ENCODE data around the gene FHL5.

Gene FHL5

DNA sequence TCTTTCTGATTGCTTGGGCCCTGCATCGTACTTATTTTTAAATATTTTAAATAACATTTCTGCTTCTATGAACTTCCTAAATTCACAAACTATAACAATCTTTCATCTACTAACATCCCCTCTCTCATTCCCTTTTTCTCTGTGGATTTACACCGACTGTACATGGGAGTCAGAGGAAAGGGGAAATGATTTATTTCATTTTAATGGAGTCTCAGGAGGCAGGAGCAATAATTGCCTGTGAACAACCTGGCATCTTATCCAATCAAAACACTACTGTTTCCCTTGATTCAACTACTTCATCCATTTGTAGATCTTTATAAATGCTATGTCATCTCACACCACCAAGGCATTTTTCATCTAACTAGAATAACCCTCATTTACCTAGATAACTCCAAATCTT, 89.6 kb downstream of the FHL5 start:
- no peaks in the 10 kb centered on the region for H4K20me1 ChIP-seq (ENCODE audit: insufficient read depth)
- H3K36me3 ChIP-seq (ENCODE audit: insufficient read depth), result no peaks in the 10 kb centered on the region
- no peak overlapping the region for H2AFZ ChIP-seq (ENCODE audit: low read depth)
- no peak overlapping the region for H3K27ac ChIP-seq
- no peaks in the 10 kb centered on the region for H3K27me3 ChIP-seq (ENCODE audit: insufficient read depth, low read depth)
- no peak overlapping the region for H3K4me2 ChIP-seq
- TF ChIP-seq, protein P1, sequence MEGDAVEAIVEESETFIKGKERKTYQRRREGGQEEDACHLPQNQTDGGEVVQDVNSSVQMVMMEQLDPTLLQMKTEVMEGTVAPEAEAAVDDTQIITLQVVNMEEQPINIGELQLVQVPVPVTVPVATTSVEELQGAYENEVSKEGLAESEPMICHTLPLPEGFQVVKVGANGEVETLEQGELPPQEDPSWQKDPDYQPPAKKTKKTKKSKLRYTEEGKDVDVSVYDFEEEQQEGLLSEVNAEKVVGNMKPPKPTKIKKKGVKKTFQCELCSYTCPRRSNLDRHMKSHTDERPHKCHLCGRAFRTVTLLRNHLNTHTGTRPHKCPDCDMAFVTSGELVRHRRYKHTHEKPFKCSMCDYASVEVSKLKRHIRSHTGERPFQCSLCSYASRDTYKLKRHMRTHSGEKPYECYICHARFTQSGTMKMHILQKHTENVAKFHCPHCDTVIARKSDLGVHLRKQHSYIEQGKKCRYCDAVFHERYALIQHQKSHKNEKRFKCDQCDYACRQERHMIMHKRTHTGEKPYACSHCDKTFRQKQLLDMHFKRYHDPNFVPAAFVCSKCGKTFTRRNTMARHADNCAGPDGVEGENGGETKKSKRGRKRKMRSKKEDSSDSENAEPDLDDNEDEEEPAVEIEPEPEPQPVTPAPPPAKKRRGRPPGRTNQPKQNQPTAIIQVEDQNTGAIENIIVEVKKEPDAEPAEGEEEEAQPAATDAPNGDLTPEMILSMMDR (conservative IDR thresholded peaks at IDR 0.05; ENCODE audit: low read depth, low read length), result no peak
- no peaks in the 10 kb centered on the region for H3K79me2 ChIP-seq (ENCODE audit: insufficient read depth, low read depth)
- H3K9ac ChIP-seq, result no peak overlapping the region
- no peak overlapping the region for H3K4me3 ChIP-seq (IDR thresholded peaks at IDR 0.05; ENCODE audit: insufficient read depth, low read depth, low read length)
- H3K4me1 ChIP-seq (ENCODE audit: low read depth, poor library complexity, severe bottlenecking), result peaks cover 35% of the 10 kb centered on the region

DNA sequence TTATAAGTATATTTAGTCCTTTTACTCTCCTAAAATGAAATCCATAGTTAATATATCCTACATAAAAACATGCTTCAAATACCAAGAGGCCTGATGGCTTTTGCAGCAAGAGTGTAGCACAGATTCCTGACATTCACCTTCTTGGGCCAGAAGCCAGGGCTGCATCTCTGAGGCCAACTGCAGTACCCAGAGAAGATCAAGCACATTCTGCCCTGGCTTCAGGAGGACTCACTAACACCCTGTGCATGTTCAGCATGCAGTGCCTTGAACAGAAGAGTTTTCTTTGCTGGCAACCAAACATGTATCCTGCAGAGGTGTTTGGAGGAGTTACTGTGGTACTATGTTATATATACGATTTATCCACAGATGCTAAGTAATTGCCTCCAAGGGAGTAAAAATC, 90.3 kb downstream of the FHL5 start:
- H4K20me1 ChIP-seq (ENCODE audit: insufficient read depth), result no peaks in the 10 kb centered on the region
- peaks cover 36% of the 10 kb centered on the region for H3K4me1 ChIP-seq (ENCODE audit: low read depth, poor library complexity, severe bottlenecking)
- H3K79me2 ChIP-seq (ENCODE audit: insufficient read depth, low read depth), result no peaks in the 10 kb centered on the region
- TF ChIP-seq, protein P1 (conservative IDR thresholded peaks at IDR 0.05; ENCODE audit: low read depth, low read length), result no peak
- H3K4me3 ChIP-seq (IDR thresholded peaks at IDR 0.05; ENCODE audit: insufficient read depth, low read depth, low read length), result no peak overlapping the region
- no peak overlapping the region for H3K4me2 ChIP-seq
- no peak overlapping the region for H3K9ac ChIP-seq
- H3K36me3 ChIP-seq (ENCODE audit: insufficient read depth), result no peaks in the 10 kb centered on the region
- H3K27ac ChIP-seq, result no peak overlapping the region
- no peaks in the 10 kb centered on the region for H3K27me3 ChIP-seq (ENCODE audit: insufficient read depth, low read depth)
- H2AFZ ChIP-seq (ENCODE audit: low read depth), result no peak overlapping the region

DNA sequence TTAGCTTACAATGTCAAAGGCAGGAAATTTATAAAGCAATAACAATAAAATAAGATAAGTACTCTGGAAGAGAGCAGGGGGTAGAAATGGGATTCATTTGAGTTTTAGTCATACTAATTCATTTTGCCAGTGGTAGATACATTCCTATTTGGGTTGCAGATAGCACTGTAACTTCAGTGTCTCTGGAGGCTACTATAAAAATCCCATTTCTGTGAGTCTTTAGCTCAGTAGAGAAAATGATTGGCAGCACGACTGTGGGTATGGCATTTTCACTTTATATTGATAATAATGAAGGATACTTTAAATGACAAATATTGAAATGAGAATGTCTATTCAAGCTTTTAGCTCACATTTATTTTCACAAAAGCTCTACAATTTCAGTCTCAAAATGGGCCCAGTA, 93.6 kb downstream of the FHL5 start:
- TF ChIP-seq, protein P1 (conservative IDR thresholded peaks at IDR 0.05; ENCODE audit: low read depth, low read length), result no peak
- H3K4me1 ChIP-seq (ENCODE audit: low read depth, poor library complexity, severe bottlenecking), result peaks cover 36% of the 10 kb centered on the region
- H3K27ac ChIP-seq, result no peak overlapping the region
- no peak overlapping the region for H3K4me3 ChIP-seq (IDR thresholded peaks at IDR 0.05; ENCODE audit: insufficient read depth, low read depth, low read length)
- no peaks in the 10 kb centered on the region for H4K20me1 ChIP-seq (ENCODE audit: insufficient read depth)
- H3K4me2 ChIP-seq, result no peak overlapping the region
- no peaks in the 10 kb centered on the region for H3K27me3 ChIP-seq (ENCODE audit: insufficient read depth, low read depth)
- H3K36me3 ChIP-seq (ENCODE audit: insufficient read depth), result no peaks in the 10 kb centered on the region
- H3K79me2 ChIP-seq (ENCODE audit: insufficient read depth, low read depth), result no peaks in the 10 kb centered on the region
- no peak overlapping the region for H3K9ac ChIP-seq
- H2AFZ ChIP-seq (ENCODE audit: low read depth), result no peak overlapping the region

DNA sequence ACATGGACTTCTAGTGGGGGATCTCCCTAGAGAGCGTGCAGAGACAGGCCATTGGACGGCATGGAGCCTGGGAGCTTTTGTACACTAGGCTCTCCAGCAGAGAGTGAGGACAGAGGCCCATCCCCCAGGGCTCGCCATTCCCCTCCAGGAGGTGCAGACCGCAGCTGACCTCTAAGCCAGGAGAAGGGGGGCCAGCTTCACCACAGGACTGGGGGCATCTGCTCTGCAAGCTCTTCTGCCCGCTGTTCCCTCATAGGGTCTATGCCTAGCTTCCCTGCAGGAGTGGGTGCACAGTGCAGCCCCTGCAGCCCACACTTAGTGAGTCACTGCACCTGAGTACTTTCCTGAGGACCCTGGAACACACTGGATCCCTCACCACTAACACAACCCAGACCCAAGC, 94.4 kb downstream of the FHL5 start:
- Histone ChIP-seq H3K36me3 (ENCODE audit: insufficient read depth) (no peaks in the 10 kb centered on the region), H3K9ac (no peak overlapping the region), H3K4me1 (ENCODE audit: low read depth, poor library complexity, severe bottlenecking) (peaks cover 28% of the 10 kb centered on the region), H3K4me2 (no peak overlapping the region), H3K27me3 (ENCODE audit: insufficient read depth, low read depth) (no peaks in the 10 kb centered on the region), H3K4me3 (IDR thresholded peaks at IDR 0.05; ENCODE audit: insufficient read depth, low read depth, low read length) (no peak overlapping the region), H2AFZ (ENCODE audit: low read depth) (no peak overlapping the region), H3K79me2 (ENCODE audit: insufficient read depth, low read depth) (no peaks in the 10 kb centered on the region), H4K20me1 (ENCODE audit: insufficient read depth) (no peaks in the 10 kb centered on the region), H3K27ac (no peak overlapping the region)
- TF ChIP-seq, protein P1 (conservative IDR thresholded peaks at IDR 0.05; ENCODE audit: low read depth, low read length), result no peak
